HEK293 (cell line): ENCODE results near the gene CCDC87.

Experiments used
- BCL11B ChIP-seq: fragments of 450-650 bp; formaldehyde crosslinking; IDR thresholded peaks from 2 replicates; pipeline ENCODE4 v1.5.1; 2016; ENCODE audit warnings: low read depth, missing biosample characterization, missing genetic modification characterization
- BCL6B ChIP-seq: fragments of 450-650 bp; formaldehyde crosslinking; IDR thresholded peaks from 2 replicates; pipeline ENCODE4 v1.5.1; 2017; ENCODE audit warnings: missing biosample characterization, missing genetic modification characterization
- KLF8 ChIP-seq: fragments of 450-650 bp; formaldehyde crosslinking; IDR thresholded peaks from 2 replicates; pipeline ENCODE4 v1.5.1; 2016; ENCODE audit warnings: missing biosample characterization, missing genetic modification characterization
- SP7 ChIP-seq: fragments of 450-650 bp; formaldehyde crosslinking; IDR thresholded peaks from 2 replicates; pipeline ENCODE4 v1.5.1; 2016; ENCODE audit warnings: missing biosample characterization, missing genetic modification characterization
- ZBTB20 ChIP-seq: fragments of 450-650 bp; formaldehyde crosslinking; IDR thresholded peaks from 2 replicates; pipeline ENCODE4 v1.5.1; 2016; ENCODE audit warnings: missing biosample characterization, missing genetic modification characterization
- ZBTB44 ChIP-seq: fragments of 450-650 bp; IDR thresholded peaks from 2 replicates; pipeline ENCODE4 v1.5.1; 2018; ENCODE audit warnings: missing biosample characterization, mild to moderate bottlenecking, missing genetic modification characterization
- ZEB2 ChIP-seq: fragments of 450-650 bp; formaldehyde crosslinking; IDR thresholded peaks from 2 replicates; pipeline ENCODE4 v1.5.1; 2016; ENCODE audit warnings: missing biosample characterization, missing genetic modification characterization
- ZFP69B ChIP-seq: fragments of 450-650 bp; formaldehyde crosslinking; IDR thresholded peaks from 2 replicates; pipeline ENCODE4 v1.5.1; 2016; ENCODE audit warnings: missing biosample characterization, missing genetic modification characterization
- ZNF138 ChIP-seq: fragments of 450-650 bp; formaldehyde crosslinking; IDR thresholded peaks from 2 replicates; pipeline ENCODE4 v1.5.1; 2016; ENCODE audit warnings: missing biosample characterization, missing genetic modification characterization, borderline replicate concordance
- ZNF214 ChIP-seq: fragments of 450-650 bp; formaldehyde crosslinking; IDR thresholded peaks from 2 replicates; pipeline ENCODE4 v1.5.1; 2017; ENCODE audit warnings: missing biosample characterization, mild to moderate bottlenecking, missing genetic modification characterization, borderline replicate concordance
- ZNF354C ChIP-seq: fragments of 450-650 bp; formaldehyde crosslinking; IDR thresholded peaks from 2 replicates; pipeline ENCODE4 v1.5.1; 2016; ENCODE audit warnings: missing biosample characterization, missing genetic modification characterization, low read depth, borderline replicate concordance
- ZNF391 ChIP-seq: fragments of 450-650 bp; formaldehyde crosslinking; IDR thresholded peaks from 2 replicates; pipeline ENCODE4 v1.5.1; 2016; ENCODE audit warnings: low read depth, missing biosample characterization, missing genetic modification characterization, borderline replicate concordance
- ZNF426 ChIP-seq: fragments of 450-650 bp; formaldehyde crosslinking; IDR thresholded peaks from 2 replicates; pipeline ENCODE4 v1.5.1; 2017; ENCODE audit warnings: missing biosample characterization, missing genetic modification characterization, mild to moderate bottlenecking, inconsistent platforms, moderate library complexity
- ZNF501 ChIP-seq: fragments of 450-650 bp; formaldehyde crosslinking; IDR thresholded peaks from 2 replicates; pipeline ENCODE4 v1.5.1; 2016; ENCODE audit warnings: missing biosample characterization, missing genetic modification characterization
- ZNF585B ChIP-seq: fragments of 450-650 bp; formaldehyde crosslinking; IDR thresholded peaks from 2 replicates; pipeline ENCODE4 v1.5.1; 2016; ENCODE audit warnings: missing biosample characterization, missing genetic modification characterization
- ZNF626 ChIP-seq: fragments of 450-650 bp; sonication (Bioruptor Pico); formaldehyde crosslinking; IDR thresholded peaks from 2 replicates; pipeline ENCODE4 v1.5.1; 2018; ENCODE audit warnings: missing biosample characterization, missing genetic modification characterization, inconsistent platforms
- ZNF658 ChIP-seq: fragments of 450-650 bp; formaldehyde crosslinking; IDR thresholded peaks from 2 replicates; pipeline ENCODE4; 2016; ENCODE audit warnings: missing biosample characterization, missing genetic modification characterization
- ZNF830 ChIP-seq: fragments of 450-650 bp; IDR thresholded peaks from 2 replicates; pipeline ENCODE4 v1.5.0; 2018; ENCODE audit warnings: missing biosample characterization, missing genetic modification characterization, low read depth, mild to moderate bottlenecking, moderate library complexity
- TF ChIP-seq, protein P1 (sequence below): fragments of 450-650 bp; IDR thresholded peaks from 2 replicates; pipeline ENCODE4 v1.5.1; 2018; ENCODE audit warnings: missing biosample characterization, missing genetic modification characterization
- TF ChIP-seq, protein P2 (sequence below): fragments of 450-650 bp; formaldehyde crosslinking; IDR thresholded peaks from 2 replicates; pipeline ENCODE4 v1.5.1; 2016; ENCODE audit warnings: missing biosample characterization, missing genetic modification characterization
- TF ChIP-seq, protein P3 (sequence below): fragments of 450-650 bp; formaldehyde crosslinking; IDR thresholded peaks from 2 replicates; pipeline ENCODE4 v1.5.0; 2017; ENCODE audit warnings: missing biosample characterization, missing genetic modification characterization, borderline replicate concordance
- TF ChIP-seq, protein P4 (sequence below): fragments of 450-650 bp; formaldehyde crosslinking; IDR thresholded peaks from 2 replicates; pipeline ENCODE4 v1.5.1; 2016; ENCODE audit warnings: missing biosample characterization, missing genetic modification characterization
- TF ChIP-seq, protein P5 (sequence below): fragments of 450-650 bp; formaldehyde crosslinking; IDR thresholded peaks from 2 replicates; pipeline ENCODE4 v1.5.1; 2016; ENCODE audit warnings: missing biosample characterization, missing genetic modification characterization

Gene CCDC87

GRCh38 chr11:66592457-66593302 is at the start of gene CCDC87, which contains the start of gene CCS (continued):
- TF ChIP-seq BCL6B (tag by site-specific recombination) = no peak
- TF ChIP-seq ZNF501 (tag by site-specific recombination) = peak; percentile 77
- TF ChIP-seq ZNF830 (tag by site-specific recombination) = no peak
- TF ChIP-seq, protein P1, sequence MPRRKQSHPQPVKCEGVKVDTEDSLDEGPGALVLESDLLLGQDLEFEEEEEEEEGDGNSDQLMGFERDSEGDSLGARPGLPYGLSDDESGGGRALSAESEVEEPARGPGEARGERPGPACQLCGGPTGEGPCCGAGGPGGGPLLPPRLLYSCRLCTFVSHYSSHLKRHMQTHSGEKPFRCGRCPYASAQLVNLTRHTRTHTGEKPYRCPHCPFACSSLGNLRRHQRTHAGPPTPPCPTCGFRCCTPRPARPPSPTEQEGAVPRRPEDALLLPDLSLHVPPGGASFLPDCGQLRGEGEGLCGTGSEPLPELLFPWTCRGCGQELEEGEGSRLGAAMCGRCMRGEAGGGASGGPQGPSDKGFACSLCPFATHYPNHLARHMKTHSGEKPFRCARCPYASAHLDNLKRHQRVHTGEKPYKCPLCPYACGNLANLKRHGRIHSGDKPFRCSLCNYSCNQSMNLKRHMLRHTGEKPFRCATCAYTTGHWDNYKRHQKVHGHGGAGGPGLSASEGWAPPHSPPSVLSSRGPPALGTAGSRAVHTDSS (tag by site-specific recombination) = no peak
- TF ChIP-seq BCL11B (tag by site-specific recombination) = no peak
- TF ChIP-seq ZNF658 (tag by site-specific recombination) = no peak
- TF ChIP-seq ZNF585B (tag by site-specific recombination) = no peak
- no peak for TF ChIP-seq ZNF138 (tag by site-specific recombination)
- no peak for TF ChIP-seq ZBTB44
- TF ChIP-seq ZNF214 = no peak
- TF ChIP-seq, protein P2, sequence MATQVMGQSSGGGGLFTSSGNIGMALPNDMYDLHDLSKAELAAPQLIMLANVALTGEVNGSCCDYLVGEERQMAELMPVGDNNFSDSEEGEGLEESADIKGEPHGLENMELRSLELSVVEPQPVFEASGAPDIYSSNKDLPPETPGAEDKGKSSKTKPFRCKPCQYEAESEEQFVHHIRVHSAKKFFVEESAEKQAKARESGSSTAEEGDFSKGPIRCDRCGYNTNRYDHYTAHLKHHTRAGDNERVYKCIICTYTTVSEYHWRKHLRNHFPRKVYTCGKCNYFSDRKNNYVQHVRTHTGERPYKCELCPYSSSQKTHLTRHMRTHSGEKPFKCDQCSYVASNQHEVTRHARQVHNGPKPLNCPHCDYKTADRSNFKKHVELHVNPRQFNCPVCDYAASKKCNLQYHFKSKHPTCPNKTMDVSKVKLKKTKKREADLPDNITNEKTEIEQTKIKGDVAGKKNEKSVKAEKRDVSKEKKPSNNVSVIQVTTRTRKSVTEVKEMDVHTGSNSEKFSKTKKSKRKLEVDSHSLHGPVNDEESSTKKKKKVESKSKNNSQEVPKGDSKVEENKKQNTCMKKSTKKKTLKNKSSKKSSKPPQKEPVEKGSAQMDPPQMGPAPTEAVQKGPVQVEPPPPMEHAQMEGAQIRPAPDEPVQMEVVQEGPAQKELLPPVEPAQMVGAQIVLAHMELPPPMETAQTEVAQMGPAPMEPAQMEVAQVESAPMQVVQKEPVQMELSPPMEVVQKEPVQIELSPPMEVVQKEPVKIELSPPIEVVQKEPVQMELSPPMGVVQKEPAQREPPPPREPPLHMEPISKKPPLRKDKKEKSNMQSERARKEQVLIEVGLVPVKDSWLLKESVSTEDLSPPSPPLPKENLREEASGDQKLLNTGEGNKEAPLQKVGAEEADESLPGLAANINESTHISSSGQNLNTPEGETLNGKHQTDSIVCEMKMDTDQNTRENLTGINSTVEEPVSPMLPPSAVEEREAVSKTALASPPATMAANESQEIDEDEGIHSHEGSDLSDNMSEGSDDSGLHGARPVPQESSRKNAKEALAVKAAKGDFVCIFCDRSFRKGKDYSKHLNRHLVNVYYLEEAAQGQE (tag by site-specific recombination) = 0 out of 2 replicates have a peak, but pooled peaks have one; percentile 9
- no peak for TF ChIP-seq ZNF391 (tag by site-specific recombination)
- no peak for TF ChIP-seq KLF8
- no peak for TF ChIP-seq ZNF426
- no peak for TF ChIP-seq ZFP69B (tag by site-specific recombination)
- no peak for TF ChIP-seq ZNF354C (tag by site-specific recombination)
- TF ChIP-seq, protein P3, sequence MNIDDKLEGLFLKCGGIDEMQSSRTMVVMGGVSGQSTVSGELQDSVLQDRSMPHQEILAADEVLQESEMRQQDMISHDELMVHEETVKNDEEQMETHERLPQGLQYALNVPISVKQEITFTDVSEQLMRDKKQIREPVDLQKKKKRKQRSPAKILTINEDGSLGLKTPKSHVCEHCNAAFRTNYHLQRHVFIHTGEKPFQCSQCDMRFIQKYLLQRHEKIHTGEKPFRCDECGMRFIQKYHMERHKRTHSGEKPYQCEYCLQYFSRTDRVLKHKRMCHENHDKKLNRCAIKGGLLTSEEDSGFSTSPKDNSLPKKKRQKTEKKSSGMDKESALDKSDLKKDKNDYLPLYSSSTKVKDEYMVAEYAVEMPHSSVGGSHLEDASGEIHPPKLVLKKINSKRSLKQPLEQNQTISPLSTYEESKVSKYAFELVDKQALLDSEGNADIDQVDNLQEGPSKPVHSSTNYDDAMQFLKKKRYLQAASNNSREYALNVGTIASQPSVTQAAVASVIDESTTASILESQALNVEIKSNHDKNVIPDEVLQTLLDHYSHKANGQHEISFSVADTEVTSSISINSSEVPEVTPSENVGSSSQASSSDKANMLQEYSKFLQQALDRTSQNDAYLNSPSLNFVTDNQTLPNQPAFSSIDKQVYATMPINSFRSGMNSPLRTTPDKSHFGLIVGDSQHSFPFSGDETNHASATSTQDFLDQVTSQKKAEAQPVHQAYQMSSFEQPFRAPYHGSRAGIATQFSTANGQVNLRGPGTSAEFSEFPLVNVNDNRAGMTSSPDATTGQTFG = no peak
- TF ChIP-seq, protein P4, sequence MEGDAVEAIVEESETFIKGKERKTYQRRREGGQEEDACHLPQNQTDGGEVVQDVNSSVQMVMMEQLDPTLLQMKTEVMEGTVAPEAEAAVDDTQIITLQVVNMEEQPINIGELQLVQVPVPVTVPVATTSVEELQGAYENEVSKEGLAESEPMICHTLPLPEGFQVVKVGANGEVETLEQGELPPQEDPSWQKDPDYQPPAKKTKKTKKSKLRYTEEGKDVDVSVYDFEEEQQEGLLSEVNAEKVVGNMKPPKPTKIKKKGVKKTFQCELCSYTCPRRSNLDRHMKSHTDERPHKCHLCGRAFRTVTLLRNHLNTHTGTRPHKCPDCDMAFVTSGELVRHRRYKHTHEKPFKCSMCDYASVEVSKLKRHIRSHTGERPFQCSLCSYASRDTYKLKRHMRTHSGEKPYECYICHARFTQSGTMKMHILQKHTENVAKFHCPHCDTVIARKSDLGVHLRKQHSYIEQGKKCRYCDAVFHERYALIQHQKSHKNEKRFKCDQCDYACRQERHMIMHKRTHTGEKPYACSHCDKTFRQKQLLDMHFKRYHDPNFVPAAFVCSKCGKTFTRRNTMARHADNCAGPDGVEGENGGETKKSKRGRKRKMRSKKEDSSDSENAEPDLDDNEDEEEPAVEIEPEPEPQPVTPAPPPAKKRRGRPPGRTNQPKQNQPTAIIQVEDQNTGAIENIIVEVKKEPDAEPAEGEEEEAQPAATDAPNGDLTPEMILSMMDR (tag by site-specific recombination) = peak; percentile 99
- TF ChIP-seq, protein P5, sequence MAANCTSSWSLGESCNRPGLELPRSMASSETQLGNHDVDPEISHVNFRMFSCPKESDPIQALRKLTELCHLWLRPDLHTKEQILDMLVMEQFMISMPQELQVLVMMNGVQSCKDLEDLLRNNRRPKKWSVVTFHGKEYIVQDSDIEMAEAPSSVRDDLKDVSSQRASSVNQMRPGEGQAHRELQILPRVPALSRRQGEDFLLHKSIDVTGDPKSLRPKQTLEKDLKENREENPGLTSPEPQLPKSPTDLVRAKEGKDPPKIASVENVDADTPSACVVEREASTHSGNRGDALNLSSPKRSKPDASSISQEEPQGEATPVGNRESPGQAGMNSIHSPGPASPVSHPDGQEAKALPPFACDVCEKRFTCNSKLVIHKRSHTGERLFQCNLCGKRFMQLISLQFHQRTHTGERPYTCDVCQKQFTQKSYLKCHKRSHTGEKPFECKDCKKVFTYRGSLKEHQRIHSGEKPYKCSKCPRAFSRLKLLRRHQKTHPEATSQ (tag by site-specific recombination) = no peak
- TF ChIP-seq ZNF626 (tag by site-specific recombination) = no peak
- no peak for TF ChIP-seq ZBTB20 (tag by site-specific recombination)
- TF ChIP-seq ZEB2 = 0 out of 2 replicates have a peak, but pooled peaks have one; percentile 42
- TF ChIP-seq SP7 (tag by site-specific recombination) = no peak
